Mucosa of descending colon (tissue), 3 donors: ENCODE results near the gene RGS6. TPM values are rescaled to one million over a fixed set of nuclear protein-coding genes. Genes with fewer than 3 reads are reported as not detected.

Experiments used
- ATAC-seq: fragments of 200-7000 bp; cut with Tn5 transposase; one replicate; pipeline ENCODE4 v1.9.1; 2020; ENCODE audit warnings: mild to moderate bottlenecking, moderate library complexity
- DNase-seq, 3 donors: peaks; one replicate each; pipeline ENCODE4 v3.0.0-alpha.2; 2020
- H3K36me3 ChIP-seq: fragments of 200-600 bp; one replicate; pipeline ENCODE4 v1.8.0; 2021; ENCODE audit warnings: low read depth, mild to moderate bottlenecking
- H3K4me1 ChIP-seq: fragments of 200-600 bp; one replicate; pipeline ENCODE4 v1.8.0; 2021; ENCODE audit warnings: low read depth, mild to moderate bottlenecking
- H3K4me3 ChIP-seq: fragments of 200-600 bp; one replicate; pipeline ENCODE4 v1.8.0; 2021; ENCODE audit warnings: mild to moderate bottlenecking
- H3K9me3 ChIP-seq: fragments of 200-600 bp; one replicate; pipeline ENCODE4 v1.8.0; 2021; ENCODE audit warnings: mild to moderate bottlenecking
- CTCF ChIP-seq: fragments of 200-600 bp; IDR thresholded peaks from one replicate; pipeline ENCODE4 v1.8.0; 2022; ENCODE audit warnings: antibody characterized with exemption, mild to moderate bottlenecking
- intact Hi-C, 2 donors: fragments of 100-400 bp; cut with DNase I in 1 of 2; cut with micrococcal nuclease in 1 of 2; formaldehyde crosslinking; loops; one replicate each; pipeline versions ENCODE4 v1.11.0 to v1.11.1; 2022; cut with DNase I, micrococcal nuclease
- total RNA-seq, 3 donors: library from RNA; stranded (reverse); fragmentation: NEBNext Ultra II Directional in 2 of 3; extraction: Animal tissue kit (Norgen Biotek cat#: 25700) in 2 of 3; gene quantifications; one replicate each; pipeline versions ENCODE4 v1.2.1 to v1.2.4, GENCODE V29; 2021 to 2023
- donor health status: DM: no; HTN: no; CAD: no; lungs with moderate emphysema.
- donor health status: DM: no; HTN: no; CAD: no.
- donor health status: DM: no; HTN: yes; CAD: no.

Gene RGS6
- total RNA-seq, 3 donors from 2014 or later: 0.66 to 2.5 (median 0.94) TPM

- ATAC-seq: no peak
- no peak for DNase-seq
- Histone ChIP-seq H3K4me1 (no peaks in the 10 kb centered on the region), H3K36me3 (no peaks in the 10 kb centered on the region), H3K9me3 (no peaks in the 10 kb centered on the region), H3K4me3 (no peak overlapping the region)
- TF ChIP-seq CTCF: no peak
- intact Hi-C loops: no loop called here
These were observed 434.4 kb downstream of the RGS6 start for GRCh38 chr14:72366619-72367018.

- TF ChIP-seq CTCF: no peak
- no peaks in the 10 kb centered on the region for H3K36me3 ChIP-seq
- intact Hi-C loops: no loop called here
- H3K4me1 ChIP-seq: no peaks in the 10 kb centered on the region
- H3K9me3 ChIP-seq: no peaks in the 10 kb centered on the region
- H3K4me3 ChIP-seq: no peak overlapping the region
- no peak for DNase-seq
- ATAC-seq: no peak
These were observed 436.9 kb downstream of the RGS6 start for GRCh38 chr14:72369106-72369505.

DNA sequence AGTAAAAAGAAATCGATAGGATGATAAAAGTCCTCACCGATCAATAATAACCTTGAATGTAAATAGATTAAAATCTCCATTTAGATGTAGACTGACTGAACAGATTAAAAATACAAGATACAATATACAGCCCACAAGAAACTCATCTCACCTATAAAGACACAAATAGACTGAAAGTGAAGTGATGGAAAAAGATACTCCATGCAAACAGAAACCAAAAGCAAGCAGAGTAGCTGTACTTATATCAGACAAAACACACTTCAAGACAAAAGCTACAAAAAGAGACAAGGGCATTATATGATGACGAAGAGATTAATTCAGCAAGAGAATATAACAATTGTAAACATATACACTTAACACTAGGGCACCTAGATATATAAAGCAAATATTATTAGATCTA, 444.8 kb downstream of the RGS6 start:
- H3K4me3 ChIP-seq: no peak overlapping the region
- H3K4me1 ChIP-seq: no peaks in the 10 kb centered on the region
- intact Hi-C loops: no loop called here
- TF ChIP-seq CTCF: no peak
- H3K9me3 ChIP-seq: no peaks in the 10 kb centered on the region
- DNase-seq (no peak), ATAC-seq (no peak)
- no peaks in the 10 kb centered on the region for H3K36me3 ChIP-seq

DNA sequence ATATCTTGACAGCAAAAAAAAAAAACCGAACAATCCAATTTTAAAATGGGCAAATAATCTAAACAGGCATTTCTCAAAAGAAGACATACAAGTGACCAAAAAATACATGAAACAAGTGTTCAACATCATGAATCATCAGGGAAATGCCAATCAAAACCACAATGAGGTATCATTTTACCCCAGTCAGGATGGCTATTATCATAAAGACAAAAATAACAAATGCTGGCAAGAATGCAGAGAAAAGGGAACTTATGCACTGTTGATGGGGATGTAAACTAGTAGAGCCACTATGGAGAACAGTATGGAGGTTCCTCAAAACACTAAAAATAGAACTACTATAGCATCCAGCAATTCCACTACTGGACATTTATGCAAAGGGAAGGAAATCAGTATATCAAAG, 448.2 kb downstream of the RGS6 start:
- Histone ChIP-seq H3K9me3 (no peaks in the 10 kb centered on the region), H3K36me3 (no peaks in the 10 kb centered on the region), H3K4me3 (no peak overlapping the region), H3K4me1 (no peaks in the 10 kb centered on the region)
- ATAC-seq (no peak), DNase-seq (no peak)
- no peak for TF ChIP-seq CTCF
- intact Hi-C loops: no loop called here

- H3K4me1 ChIP-seq: no peaks in the 10 kb centered on the region
- intact Hi-C loops: no loop called here
- no peak for ATAC-seq
- H3K9me3 ChIP-seq: no peaks in the 10 kb centered on the region
- H3K36me3 ChIP-seq: no peaks in the 10 kb centered on the region
- no peak for TF ChIP-seq CTCF
- H3K4me3 ChIP-seq: no peak overlapping the region
- DNase-seq: no peak
These were observed 451.6 kb downstream of the RGS6 start for GRCh38 chr14:72383865-72384264.

DNA sequence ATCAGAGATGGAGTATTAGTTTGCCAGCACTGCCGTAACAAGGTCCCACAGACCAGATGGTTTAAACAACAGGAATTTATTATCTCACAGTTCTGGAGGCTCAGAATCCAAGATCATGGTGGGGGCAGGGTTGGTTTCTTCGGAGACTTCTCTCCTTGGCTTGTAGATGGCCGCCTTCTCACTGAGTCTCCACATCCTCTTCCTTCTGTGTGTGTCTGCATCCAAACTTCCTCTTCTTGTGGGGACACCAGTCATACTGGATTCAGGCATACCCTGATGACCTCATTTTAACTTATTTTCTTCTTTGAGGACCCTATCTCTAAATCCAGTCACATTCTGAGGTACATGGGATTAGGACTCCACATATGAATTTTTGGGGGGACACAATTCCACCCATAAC, 455.5 kb downstream of the RGS6 start:
- Histone ChIP-seq H3K9me3 (peaks cover 2% of the 10 kb centered on the region), H3K4me1 (no peaks in the 10 kb centered on the region), H3K36me3 (no peaks in the 10 kb centered on the region), H3K4me3 (no peak overlapping the region)
- no peak for ATAC-seq
- TF ChIP-seq CTCF: no peak
- peak in 1 of 3 donors; percentile 2 for DNase-seq
- intact Hi-C loops: no loop called here
